HG03460 (cell line): ENCODE measurements around the gene ERC2.

Source experiments
- ATAC-seq: cut with Tn5 transposase; IDR thresholded peaks from one replicate; pipeline ENCODE4 v1.9.1; 2021; ENCODE audit not compliant: unreplicated experiment

ERC2 gene

DNA sequence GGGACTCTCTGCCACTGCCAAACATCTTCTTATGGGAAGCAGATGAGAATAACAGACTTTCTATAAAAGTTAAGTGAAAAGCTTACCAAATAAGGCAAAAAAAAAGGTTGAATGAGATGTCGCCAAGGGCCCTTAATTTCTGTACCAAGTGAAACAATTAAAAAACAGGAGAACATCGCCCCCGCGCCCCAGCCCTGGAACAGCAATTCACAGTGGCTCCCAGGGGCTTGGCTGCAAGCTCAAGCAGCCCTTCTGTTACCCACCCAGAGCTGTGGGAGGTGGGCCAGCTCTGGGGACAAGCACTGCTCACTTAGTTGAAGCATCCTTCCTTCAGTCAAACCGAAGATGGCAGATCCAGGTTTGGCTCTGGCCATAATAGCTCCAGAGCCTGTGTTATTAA lies 208.0 kb downstream of the ERC2 start:
- no peak for ATAC-seq

DNA sequence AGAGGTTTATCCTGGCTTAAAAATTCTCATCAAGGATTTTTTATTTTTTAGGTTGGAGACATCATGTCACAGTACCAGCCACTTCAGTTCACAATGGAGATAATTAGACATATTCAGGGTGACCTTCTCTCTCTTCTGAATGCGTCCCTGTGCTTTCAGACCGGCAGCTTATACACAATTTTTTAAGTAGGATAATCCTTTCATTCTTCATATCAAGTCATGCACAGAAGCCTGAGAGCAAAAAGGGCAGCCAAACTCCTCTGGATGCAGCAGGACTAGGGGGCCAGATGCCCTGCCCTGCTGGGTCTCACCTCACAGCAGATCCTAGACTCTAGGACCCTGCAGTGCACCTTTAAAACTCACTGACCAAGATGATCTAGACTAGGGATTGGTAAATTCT lies 210.4 kb downstream of the ERC2 start:
- ATAC-seq, result no peak

DNA sequence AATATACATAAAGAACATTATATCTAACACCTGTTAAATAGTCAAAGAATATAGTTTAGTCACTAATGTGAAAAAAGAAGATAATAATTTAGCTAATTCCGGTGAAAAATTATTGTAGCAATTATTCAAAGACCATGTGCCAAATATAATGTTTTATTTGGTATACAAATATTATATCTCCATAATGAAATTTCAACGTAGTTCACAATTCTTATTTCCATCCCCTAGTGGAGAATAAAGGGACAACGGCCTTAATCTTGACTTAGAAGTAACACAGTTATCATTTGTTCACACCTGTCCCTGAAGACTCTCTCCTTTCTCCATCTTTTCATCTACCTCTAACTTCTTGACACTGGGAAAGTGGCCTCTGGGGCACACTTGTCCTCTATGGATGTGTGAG lies 213.4 kb downstream of the ERC2 start:
- no peak for ATAC-seq

DNA sequence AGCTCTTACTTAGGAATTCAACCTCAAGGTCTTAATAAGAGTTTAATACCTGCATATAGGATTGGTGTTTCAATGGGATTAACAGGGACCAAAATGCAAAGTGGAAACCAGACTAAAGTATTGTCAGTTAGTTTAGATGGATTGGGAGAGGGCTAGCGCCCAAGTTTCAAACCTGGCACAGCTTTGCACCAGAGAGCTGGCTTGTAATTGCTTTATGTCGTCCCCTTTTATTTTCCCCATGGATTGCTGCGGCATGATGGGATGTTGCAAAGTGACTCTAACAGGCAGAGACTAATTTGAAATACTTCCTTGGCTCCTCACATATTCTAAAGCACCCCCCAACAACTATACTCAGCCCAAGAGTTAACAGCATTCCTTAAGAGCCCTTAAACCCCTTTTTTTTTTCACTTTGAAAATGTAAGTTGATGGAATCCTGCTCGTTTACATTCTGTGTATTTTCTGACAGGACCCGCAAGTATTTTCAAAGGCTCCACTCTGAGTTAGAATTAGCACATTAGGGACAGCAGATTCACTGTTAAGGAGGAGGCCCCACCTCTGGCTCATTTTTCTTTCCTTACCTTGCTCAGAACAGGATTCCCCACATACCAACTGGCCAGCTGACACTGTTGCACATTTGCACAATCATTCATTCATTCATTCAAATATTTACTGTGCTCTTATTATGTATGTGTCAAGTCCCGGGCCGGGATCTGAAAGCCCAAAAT lies 214.2 kb downstream of the ERC2 start:
- ATAC-seq, result no peak

DNA sequence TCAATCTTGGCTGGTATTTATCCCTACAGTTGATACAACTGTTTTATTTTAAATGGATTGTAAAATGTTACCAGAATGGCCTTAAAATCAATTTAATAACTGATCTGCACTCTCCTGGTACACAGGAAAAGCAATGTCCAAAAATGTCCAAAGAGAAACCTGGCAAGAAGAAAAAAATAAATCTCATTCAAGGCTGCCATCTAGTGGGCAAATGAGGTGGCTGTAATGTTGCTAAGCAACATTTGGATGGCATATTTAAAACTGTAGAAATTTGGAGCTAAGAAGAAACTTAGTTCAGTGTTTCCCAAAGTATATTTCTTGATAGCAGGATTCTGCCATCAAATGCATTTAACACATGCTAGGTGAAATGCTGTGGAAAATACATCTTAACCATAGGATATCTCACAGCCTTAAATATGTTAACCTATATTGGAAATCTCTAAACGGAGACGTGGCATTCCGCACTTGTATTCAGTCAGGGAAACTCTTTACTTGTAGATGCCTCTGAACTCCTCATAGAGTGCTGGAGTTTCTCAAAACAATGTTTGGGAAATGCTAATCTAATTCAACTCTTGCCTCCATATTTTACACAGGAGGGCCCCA lies 216.8 kb downstream of the ERC2 start:
- ATAC-seq, result no peak

DNA sequence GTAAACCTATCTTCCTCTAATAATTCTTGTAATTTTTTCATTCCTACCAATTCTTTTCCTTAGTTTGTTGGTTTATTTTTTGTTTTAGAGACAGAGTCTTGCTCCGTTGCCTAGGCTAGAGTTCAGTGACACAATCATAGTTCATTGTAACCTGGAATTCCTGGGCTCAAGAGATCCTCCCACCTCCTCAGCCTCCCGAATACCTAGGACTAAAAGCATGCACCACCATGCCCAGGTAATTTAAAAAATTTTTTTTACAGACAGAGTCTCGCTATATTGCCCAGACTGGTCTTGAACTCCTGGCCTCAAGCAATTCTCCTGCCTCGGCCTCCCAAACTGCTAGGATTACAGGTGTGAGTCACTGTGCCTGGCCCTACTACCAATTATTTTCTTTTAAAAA lies 220.2 kb downstream of the ERC2 start:
- no peak for ATAC-seq

DNA sequence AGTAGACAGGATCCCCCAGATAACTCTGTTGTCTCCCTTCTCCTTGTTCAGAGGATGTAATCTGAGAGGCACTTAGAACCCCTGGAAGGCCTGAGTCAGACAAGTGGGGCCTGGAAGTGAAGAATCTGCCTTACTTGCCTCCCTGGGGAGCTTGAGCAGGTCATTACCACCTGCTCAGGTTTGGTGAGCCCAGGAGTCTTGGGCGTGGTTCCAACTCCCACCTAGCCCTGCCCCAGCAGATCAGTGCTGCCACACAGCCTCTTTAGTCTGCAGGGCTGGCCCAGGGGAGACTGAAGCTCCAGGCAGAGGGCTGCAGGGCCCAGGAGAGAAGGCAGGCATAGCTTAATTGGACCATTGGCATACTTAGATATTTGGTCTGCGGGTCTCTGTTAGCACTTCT lies 230.0 kb downstream of the ERC2 start:
- ATAC-seq, result no peak

DNA sequence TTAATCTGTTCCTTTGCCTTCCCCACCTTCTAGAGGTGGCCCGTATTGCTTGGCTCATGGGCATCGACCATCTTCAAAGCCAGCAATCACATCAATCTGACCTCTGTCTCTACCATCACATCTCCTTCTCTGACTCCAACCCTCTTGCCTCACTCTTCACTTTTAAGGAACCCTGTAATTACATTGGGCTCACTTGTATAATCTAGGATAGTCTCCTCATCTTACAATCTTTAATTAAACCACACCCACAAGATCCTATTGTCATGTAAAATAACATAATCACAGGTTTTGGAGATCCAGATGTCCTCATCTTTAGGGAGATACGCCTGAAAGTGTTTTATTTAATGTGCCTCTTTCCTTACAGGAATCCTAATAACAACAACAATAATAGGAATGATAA lies 234.5 kb downstream of the ERC2 start:
- ATAC-seq, result no peak

DNA sequence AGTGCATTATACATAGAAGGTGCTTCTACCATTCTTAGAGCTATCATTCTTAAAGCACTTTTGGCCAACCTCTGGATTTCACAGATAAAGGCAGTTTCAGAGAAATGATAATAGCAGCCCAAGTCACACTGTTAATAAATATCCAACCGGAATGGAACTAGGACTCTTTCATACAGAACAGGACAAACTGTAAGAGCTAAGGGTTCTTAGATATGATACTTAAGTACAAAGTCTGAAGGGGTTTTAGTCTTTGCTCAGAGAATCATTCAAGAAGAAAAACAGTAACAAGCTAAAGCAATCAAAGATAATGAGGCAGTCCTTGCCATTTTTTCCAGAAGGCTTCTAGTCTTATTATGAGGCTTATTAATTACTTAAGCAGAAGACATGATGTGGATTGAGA lies 239.0 kb downstream of the ERC2 start:
- ATAC-seq, result no peak

DNA sequence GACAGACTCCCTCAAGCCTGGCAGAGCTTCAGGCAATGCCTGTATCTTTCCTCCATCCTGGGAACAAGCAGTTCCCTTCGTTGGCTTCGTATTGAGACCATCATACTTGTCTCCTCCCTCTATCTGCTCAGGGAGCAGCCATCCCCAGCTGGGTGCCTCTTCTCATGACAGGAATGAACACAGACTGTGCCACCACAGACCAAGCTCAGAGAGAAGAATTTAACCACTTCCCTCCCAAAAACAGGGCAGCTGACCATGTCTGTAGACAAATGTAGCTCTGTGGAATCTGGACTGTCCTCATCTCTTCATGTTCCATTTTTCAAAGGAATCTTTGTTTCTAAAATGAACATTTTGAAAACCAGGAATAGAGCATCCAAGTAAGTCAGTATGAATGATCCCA lies 245.4 kb downstream of the ERC2 start:
- ATAC-seq, result no peak

DNA sequence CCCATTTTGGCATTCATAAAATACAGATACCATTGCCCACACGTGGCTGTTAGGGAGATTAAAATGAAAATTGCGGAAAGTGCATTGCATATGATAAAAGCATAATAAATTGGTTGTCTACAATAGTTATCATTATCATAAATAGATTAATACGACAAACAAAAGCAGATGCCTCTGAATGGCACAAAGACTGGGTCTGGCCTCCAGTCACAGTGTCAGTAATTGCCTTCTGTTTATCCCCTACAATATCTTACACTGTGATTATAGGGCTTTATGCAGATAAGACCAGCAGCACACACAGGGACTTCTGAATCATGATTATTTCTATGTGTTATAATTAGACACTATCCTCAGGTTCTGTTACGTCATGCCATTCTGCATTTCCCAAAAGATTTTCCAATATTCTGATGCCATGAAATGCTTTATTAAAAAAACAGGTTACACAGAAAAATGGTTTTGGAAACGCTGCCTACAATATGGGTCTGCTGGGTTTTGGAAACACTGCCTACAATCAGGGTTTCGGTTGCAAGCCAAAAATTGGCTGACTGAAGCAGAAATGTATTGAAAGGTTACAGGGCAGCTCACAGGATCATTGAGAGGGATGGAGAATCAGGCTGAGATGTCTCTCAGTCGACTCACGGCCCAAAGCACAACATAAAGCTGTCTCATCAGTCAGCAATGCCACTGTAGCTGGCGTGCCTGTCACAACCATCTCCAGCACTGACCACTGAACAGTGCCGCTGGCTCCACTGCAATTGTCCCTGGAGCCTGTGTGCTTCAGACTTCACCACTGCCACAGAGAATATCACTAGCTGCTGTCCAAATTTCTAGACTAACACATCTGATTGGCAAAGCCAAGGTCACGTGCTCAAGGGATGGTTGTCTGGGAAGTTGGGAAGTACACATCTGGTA lies 248.1 kb downstream of the ERC2 start:
- ATAC-seq, result no peak

DNA sequence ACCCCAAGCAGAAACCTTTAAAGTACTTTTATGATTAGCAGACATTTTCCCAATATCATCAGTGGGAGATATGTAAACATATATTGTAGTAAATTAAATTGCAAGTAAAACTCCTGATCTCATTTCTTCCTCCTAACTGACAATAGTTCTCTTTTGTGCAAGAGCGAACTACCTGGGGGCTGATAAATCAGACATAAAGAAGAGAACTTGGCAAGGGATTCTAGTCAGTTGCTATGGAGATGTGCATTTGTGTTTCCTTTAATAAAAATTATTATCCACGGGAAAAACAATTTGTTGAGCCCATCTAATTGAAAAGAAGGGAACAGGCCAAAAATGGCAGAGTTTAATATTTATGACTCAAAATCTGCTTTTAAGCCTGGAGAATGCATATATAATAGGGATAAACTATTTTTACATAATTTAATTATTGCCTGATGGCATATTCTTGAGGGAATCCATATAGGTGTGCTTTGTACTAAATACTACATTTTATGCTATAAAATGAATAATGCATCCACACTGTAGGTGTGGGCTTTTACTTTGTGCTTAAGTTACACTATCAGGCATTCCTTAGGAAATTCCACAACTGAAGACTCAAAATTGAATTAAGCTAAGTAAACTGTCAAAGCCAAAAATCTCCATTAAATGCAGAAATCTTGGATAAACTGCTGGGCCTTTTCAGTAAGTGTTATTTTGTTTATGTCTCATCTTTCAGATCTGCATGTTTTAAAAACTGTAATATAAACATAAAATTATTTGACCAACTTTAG lies 258.1 kb downstream of the ERC2 start:
- ATAC-seq, result no peak

DNA sequence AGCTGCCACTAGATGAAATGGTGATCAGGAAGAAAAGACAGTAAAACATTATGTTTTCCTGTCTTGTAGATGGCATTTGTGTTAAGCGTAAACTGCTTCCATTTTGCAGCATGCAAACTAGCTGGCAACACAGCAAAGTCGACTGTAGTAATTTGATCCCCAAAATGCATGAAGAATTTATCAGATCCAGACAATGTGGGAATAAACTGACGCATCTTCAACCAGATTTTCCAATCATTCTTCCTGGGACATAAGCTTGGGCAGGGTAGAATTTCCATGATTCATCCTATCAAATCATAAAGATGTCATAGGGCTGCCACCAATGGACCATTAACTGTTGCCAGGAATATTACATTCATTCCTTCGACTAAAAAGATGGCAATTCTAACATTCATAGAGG lies 260.3 kb downstream of the ERC2 start:
- ATAC-seq, result no peak

DNA sequence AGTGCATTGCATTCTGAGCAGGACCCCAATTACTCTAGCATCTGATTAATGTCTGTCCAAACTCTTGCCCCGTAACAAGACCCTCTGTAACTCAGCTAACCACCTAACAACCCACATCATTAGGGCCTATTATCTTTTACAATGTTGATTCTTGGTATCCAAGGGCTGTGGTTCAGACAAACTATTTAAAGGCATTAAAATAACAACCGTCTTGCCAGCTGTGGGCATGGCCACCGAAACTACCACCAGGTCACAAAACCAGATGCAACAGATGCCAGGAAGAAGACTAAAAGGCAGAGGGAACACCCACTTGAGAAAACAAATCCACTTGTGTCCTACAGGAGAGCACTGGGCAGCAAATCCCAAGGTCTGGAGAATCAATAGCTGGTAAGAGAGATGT lies 262.9 kb downstream of the ERC2 start:
- ATAC-seq, result no peak

DNA sequence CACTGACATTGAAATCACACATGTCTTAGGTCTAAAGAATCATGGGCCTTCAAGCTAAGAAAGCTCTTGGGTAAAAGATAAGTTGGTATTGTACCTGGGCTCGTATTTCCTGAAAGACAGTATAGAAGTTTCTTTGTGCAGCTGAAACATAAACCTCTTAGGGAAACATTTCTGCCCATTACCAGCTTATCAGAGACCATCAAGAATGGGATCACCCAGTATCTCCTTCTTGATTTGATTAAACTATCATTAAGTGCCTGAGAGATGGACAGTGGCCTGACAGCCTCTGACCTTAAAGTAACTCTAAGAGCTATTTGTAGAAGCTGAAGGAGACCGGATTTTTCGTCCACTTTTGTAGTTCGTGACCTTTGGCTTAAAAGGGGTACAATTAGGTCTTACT lies 265.3 kb downstream of the ERC2 start:
- ATAC-seq, result no peak

DNA sequence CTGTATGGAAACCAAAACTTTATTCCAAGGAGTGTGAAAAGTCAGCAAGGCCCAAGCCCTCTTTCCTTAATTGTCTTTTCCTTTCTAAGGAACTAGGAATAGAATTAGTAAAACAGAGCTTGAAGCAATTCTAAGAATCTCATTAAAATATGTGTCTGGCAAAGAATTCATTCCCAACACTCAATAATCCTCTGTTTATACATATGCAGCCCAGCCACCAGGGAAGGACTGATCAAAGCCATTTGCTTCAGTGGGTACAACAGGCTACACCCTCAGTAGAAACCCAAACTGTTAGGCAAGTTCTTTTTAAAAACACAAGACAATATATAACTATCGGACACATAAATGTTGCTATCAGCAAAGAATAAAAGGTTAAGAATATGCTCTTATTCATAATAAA lies 266.9 kb downstream of the ERC2 start:
- ATAC-seq, result no peak

DNA sequence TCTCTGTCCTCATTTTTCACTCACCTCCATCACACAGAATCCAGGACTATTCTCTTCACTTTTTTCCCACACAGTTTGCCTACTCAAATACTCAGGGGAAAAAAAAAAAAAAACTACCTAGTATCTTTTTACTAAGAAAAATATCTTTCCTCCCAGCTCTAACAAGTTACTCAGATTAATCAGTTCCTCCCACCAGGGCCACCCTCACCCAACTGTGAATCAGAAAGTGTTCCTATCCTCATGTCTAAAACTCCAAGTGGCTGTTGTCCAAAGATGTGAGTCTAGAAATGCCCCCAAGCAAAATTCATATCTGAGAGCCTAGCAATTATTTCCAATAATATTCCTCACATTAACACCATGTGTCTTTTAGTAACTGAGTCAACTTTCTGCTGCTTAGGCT lies 268.0 kb downstream of the ERC2 start:
- ATAC-seq, result no peak

DNA sequence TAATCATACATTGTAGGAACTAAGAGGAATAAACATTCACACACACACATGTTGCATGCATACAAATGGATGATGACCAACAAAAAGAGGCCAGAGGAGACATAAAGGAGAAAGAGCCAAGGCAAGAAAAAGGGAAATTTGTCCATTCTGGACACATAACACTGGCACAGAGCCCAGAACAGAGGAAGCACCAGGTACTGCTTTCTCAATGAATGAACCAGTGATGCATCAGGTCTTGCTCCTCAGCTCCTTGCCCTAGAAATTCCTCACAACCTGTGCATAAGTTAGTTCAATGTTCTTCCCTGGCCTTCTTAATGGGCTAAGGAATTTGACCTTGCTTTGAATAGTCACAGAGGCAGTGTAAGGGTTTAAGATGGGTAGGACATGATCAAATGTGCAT lies 270.3 kb downstream of the ERC2 start:
- no peak for ATAC-seq

DNA sequence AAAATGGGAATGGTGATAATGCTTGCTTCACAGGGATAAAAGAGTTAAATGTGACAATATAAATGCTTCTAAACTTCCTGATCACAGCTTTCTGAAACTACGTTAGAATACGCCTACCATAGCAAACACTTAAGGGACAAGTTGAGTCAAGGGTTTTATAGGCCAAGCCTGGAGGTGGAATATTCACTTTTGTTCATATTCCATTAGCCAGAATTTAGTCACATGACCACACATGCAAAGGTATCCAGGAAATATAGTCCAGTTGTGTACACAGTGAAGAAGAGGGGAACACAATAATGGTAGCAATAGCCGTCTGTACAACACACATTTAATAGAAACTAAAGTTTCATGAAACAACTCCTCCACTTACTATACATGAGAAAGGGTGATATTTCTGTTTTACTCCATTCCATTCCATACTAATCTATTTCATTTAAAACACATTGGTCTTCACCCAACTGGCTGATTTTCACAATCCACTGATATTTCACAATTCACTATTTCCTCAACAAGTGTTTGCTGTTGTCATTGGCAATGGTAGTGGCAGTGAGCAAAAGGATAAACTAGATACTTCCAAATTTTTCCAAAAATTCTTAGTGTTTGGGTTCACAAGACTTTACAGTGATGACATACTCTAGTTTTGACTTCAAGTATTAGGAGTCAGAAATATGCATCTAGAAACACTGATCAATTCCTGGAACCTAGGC lies 270.9 kb downstream of the ERC2 start:
- ATAC-seq, result no peak

DNA sequence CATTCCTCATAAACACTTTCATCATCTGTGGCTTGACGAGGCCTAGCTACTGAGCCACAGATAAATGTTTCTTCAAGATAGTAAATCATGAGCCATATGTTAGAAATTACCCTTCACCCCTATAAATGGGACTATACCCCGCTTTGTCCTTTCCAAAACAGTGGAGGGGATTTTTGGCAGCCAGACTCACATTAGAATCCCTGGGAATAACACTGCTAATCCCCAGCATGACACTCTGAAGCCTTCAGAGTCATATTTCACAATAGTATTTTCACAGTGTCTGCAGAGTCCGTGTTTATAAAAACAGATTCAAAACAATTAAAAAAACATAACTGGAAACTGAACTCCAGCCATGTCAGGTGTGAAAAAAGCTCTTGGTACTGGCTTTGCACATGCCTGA lies 271.6 kb downstream of the ERC2 start:
- no peak for ATAC-seq

DNA sequence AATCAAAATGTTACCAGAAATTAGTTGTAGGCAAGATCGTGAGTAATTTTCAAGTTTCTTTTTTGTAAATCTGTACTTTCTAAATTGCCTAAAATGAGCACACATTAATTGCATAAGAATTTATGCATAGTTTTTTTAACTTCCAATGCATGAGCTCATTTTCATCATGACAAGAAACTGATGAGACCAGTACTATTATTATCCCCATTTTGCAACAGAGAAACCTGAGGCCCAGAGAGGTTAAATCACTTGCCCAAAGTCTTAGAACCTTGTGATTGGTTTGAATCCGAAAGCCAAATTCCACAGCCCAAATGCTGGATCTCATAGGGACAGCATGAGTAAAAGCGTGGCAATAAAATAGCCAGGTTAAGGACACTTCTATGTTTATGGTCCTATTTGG lies 274.7 kb downstream of the ERC2 start:
- ATAC-seq, result no peak
